ENCODE results near the gene PNN.
"Not testable (repeated sequence)": the region's sequence is repeated elsewhere in the genome, so short reads cannot be mapped to it uniquely, and the experiment has no call there.

Gene PNN

GRCh38 chr14:39174560-39175444 is at the start of gene PNN:
Gene PNN, plus strand, starts transcription at chr14:39175254. Its CDS starts 26 bp downstream, at chr14:39175280.
- DNase-seq, result peak; percentile 100

GRCh38 chr14:39137835-39138234 is 37.2 kb upstream of the PNN start:
- not testable (repeated sequence) for DNase-seq

GRCh38 chr14:39138440-39138839 is 36.6 kb upstream of the PNN start:
- no peak for DNase-seq

- DNase-seq, result no peak
Observed at GRCh38 chr14:39140170-39140569, 34.9 kb upstream of the PNN start.

- not testable (repeated sequence) for DNase-seq
Observed at GRCh38 chr14:39141623-39142022, 33.4 kb upstream of the PNN start.

- DNase-seq, result not testable (repeated sequence)
Observed at GRCh38 chr14:39143226-39143625, 31.8 kb upstream of the PNN start.

GRCh38 chr14:39145266-39145966 is 29.6 kb upstream of the PNN start:
- no peak for DNase-seq

GRCh38 chr14:39154594-39155189 is 20.4 kb upstream of the PNN start:
- DNase-seq, result no peak

GRCh38 chr14:39157491-39157890 is 17.6 kb upstream of the PNN start:
- no peak for DNase-seq

- no peak for DNase-seq
Observed at GRCh38 chr14:39158222-39158858, 16.7 kb upstream of the PNN start.

- DNase-seq, result no peak
Observed at GRCh38 chr14:39160494-39160893, 14.6 kb upstream of the PNN start.

GRCh38 chr14:39167797-39168320 is 7.2 kb upstream of the PNN start:
- not testable (repeated sequence) for DNase-seq

GRCh38 chr14:39168591-39168990 is 6.5 kb upstream of the PNN start:
- no peak for DNase-seq

- DNase-seq, result no peak
Observed at GRCh38 chr14:39169541-39169900, 5.5 kb upstream of the PNN start.

- DNase-seq, result no peak
Observed at GRCh38 chr14:39173198-39173597, 1.9 kb upstream of the PNN start.

- DNase-seq, result peak; percentile 8
Observed at GRCh38 chr14:39175445-39176262, 600 bp downstream of the PNN start.

- DNase-seq, result no peak
Observed at GRCh38 chr14:39176263-39177167, 1.5 kb downstream of the PNN start.

GRCh38 chr14:39177168-39177545 is 2.1 kb downstream of the PNN start:
- DNase-seq, result no peak

- no peak for DNase-seq
Observed at GRCh38 chr14:39179042-39179441, 4.0 kb downstream of the PNN start.

GRCh38 chr14:39180553-39180952 is 5.5 kb downstream of the PNN start:
- no peak for DNase-seq

All from fibroblast of upper back skin (primary cell).